Skeletal muscle satellite cell (primary cell): ENCODE measurements around the gene WNT5A.

ENCODE experiments used
- H3K27me3 ChIP-seq: 2 replicates; pipeline ENCODE4 v1.7.0; 2013; ENCODE audit warnings: low read length; ENCODE audit not compliant: control insufficient read depth, insufficient read depth
- H3K36me3 ChIP-seq: 2 replicates; pipeline ENCODE4 v1.7.0; 2013; ENCODE audit warnings: mild to moderate bottlenecking, control low read depth, low read length; ENCODE audit not compliant: insufficient read depth
- H3K4me1 ChIP-seq: 2 replicates; pipeline ENCODE4 v1.7.0; 2013; ENCODE audit warnings: low read length; ENCODE audit not compliant: control insufficient read depth, insufficient read depth
- H3K4me2 ChIP-seq: 2 replicates; pipeline ENCODE4 v1.7.0; 2013; ENCODE audit warnings: mild to moderate bottlenecking, low read length
- H3K4me3 ChIP-seq: 2 replicates; pipeline ENCODE4 v1.7.0; 2013; ENCODE audit warnings: low read length
- H3K9ac ChIP-seq: 2 replicates; pipeline ENCODE4 v1.7.0; 2013; ENCODE audit warnings: mild to moderate bottlenecking, low read depth, low read length, moderate library complexity
- H3K9me3 ChIP-seq: replicated peaks from 2 replicates; pipeline ENCODE4 v1.7.0; 2013; ENCODE audit warnings: mild to moderate bottlenecking, control low read depth, low read length

Gene WNT5A

DNA sequence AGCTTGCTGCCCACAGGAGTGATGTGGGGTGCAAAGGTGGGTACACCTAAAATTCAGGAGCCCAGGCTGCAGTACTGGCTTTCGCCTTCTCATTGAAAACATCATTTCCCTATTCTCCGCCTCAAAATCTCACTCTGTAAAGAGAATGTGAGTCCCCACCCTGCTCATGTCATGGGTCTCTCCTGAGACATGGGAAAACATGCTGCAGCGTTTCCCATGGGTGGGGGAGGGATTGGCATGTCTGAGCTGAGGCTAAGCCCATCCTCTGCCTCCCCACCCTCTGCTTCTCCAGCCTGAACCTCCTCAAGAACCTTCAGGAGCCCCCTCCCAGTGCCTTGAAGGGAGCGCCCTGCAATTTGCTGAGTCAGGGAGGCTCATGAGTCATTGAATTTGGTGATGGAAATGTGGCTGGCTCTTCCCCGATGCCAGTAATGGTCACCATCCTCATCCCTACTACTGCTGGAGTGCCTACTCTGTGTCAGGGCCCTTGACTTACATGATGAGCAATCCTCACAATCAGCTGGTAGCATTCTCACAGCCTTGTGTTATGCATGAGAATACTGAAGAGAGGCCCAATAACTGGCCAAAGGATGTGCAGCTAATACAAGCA, 28.8 kb downstream of the WNT5A start:
- Histone ChIP-seq H3K4me1 (peaks cover 33% of the 10 kb centered on the region), H3K9me3 (no peaks in the 10 kb centered on the region), H3K9ac (no peak overlapping the region), H3K36me3 (no peaks in the 10 kb centered on the region), H3K4me2 (no peak overlapping the region), H3K27me3 (no peaks in the 10 kb centered on the region), H3K4me3 (no peak overlapping the region)

- Histone ChIP-seq H3K4me2 (peak overlapping the region; percentile 4), H3K36me3 (no peaks in the 10 kb centered on the region), H3K4me3 (no peak overlapping the region), H3K27me3 (no peaks in the 10 kb centered on the region), H3K4me1 (peaks cover 25% of the 10 kb centered on the region), H3K9ac (no peak overlapping the region), H3K9me3 (no peaks in the 10 kb centered on the region)
Measured at GRCh38 chr3:55455915-55456314, 31.2 kb downstream of the WNT5A start.

DNA sequence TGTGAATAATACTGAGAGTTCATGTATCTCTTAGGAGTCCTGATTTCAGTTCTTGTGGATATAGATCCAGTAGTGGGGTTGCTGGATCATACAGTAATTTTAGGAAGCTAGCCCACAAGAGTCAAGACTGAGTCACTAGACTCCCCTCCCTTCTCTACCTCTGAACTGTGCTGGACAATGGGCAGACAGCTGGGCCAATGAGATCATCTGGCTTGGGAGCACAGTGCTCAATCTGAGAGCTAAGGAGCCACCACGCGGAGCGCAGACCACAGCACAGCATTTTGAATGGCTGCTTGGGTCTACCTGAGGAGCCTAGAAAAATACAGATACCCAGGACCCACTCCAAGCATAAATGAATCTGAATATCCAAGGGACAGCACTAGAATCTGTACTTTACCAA, 32.5 kb downstream of the WNT5A start:
- peak overlapping the region; percentile 56 for H3K4me2 ChIP-seq
- peak overlapping the region; percentile 41 for H3K9ac ChIP-seq
- H3K36me3 ChIP-seq = no peaks in the 10 kb centered on the region
- H3K27me3 ChIP-seq = no peaks in the 10 kb centered on the region
- no peaks in the 10 kb centered on the region for H3K9me3 ChIP-seq
- peaks cover 25% of the 10 kb centered on the region for H3K4me1 ChIP-seq
- peak overlapping the region; percentile 16 for H3K4me3 ChIP-seq

DNA sequence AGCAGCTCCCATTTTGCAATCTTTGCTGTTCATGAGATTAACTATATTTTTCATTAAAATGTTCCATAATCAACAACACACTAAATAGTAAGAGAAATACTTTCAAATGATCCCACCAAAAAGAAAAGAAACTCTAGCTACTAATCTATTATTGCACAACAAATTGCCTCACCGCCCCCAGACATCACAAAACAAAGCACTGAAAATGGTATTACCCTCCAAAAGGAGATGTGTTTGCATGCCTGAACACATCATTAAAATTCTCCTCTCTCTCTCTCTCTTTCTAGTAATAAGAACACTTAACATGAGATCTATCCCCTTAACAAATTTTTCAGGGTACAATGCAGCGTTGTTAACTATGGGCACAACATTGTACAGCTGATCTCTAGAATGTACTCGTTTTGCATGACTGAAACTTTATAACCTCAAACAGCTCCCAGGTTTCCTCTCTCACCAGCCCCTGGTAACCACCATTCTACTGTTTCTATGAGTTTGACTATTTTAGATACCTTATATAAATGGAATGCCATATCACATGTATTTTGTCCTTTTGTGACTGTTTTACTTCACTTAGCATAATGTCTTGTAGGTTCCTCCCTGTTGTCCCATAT, 33.1 kb downstream of the WNT5A start:
- Histone ChIP-seq H3K4me1 (peaks cover 25% of the 10 kb centered on the region), H3K9me3 (no peaks in the 10 kb centered on the region), H3K27me3 (no peaks in the 10 kb centered on the region), H3K4me2 (no peak overlapping the region), H3K9ac (peak overlapping the region; percentile 15), H3K4me3 (no peak overlapping the region), H3K36me3 (no peaks in the 10 kb centered on the region)

- Histone ChIP-seq H3K4me2 (no peak overlapping the region), H3K27me3 (no peaks in the 10 kb centered on the region), H3K9ac (no peak overlapping the region), H3K4me3 (no peak overlapping the region), H3K36me3 (no peaks in the 10 kb centered on the region), H3K9me3 (no peaks in the 10 kb centered on the region), H3K4me1 (peaks cover 19% of the 10 kb centered on the region)
Measured at GRCh38 chr3:55452886-55453285, 34.2 kb downstream of the WNT5A start.

DNA sequence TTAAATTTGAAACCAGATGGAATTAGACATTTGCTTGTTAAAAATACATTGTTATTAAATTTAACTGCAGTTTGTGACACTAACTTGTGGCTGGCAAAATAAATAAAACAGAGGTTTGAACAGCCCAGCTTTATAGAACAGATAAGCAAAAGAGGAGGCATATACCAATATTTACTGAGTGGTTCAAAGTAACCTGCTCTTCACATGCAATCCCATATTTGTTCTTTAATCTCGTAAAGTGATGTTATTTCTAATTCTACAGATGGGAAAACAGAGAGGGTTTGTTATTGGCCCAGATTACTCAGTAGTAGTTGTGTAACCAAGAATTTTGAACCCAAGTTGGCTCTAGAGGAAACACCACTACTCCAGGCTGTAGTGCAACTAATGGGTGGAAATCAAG, 37.6 kb downstream of the WNT5A start:
- Histone ChIP-seq H3K9me3 (no peaks in the 10 kb centered on the region), H3K9ac (no peak overlapping the region), H3K4me2 (no peak overlapping the region), H3K4me3 (no peak overlapping the region), H3K36me3 (no peaks in the 10 kb centered on the region), H3K4me1 (peaks cover 9% of the 10 kb centered on the region), H3K27me3 (no peaks in the 10 kb centered on the region)

- Histone ChIP-seq H3K27me3 (no peaks in the 10 kb centered on the region), H3K4me2 (no peak overlapping the region), H3K9ac (no peak overlapping the region), H3K4me1 (no peaks in the 10 kb centered on the region), H3K9me3 (no peaks in the 10 kb centered on the region), H3K4me3 (no peak overlapping the region), H3K36me3 (no peaks in the 10 kb centered on the region)
Measured at GRCh38 chr3:55446850-55447249, 40.3 kb downstream of the WNT5A start.

DNA sequence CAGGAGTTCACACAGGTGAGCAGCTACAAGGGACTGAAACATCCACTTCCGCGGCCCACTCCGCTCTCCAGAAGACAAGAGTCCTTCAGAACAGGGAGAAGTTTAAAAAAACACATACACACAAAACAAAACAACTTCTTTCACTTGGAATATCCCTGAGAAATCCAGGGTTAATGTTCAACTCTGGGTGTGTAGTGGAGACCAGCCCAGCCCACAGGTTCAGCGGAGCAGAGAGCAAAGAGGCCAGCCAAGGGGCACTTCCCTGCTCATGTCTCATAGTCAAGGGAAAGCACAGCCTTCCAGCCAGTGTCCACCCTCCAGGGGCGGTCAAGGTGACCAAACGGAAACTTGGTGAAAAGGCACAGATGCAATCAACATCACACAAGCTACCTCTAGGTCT, 41.6 kb downstream of the WNT5A start:
- Histone ChIP-seq H3K9me3 (no peaks in the 10 kb centered on the region), H3K4me2 (no peak overlapping the region), H3K36me3 (no peaks in the 10 kb centered on the region), H3K4me1 (no peaks in the 10 kb centered on the region), H3K4me3 (no peak overlapping the region), H3K27me3 (no peaks in the 10 kb centered on the region), H3K9ac (no peak overlapping the region)

GRCh38 chr3:55443346-55443745, 43.8 kb downstream of the WNT5A start:
- Histone ChIP-seq H3K27me3 (no peaks in the 10 kb centered on the region), H3K4me3 (no peak overlapping the region), H3K4me1 (no peaks in the 10 kb centered on the region), H3K36me3 (no peaks in the 10 kb centered on the region), H3K9ac (no peak overlapping the region), H3K4me2 (no peak overlapping the region), H3K9me3 (no peaks in the 10 kb centered on the region)

GRCh38 chr3:55442861-55443260, 44.2 kb downstream of the WNT5A start:
- no peak overlapping the region for H3K9ac ChIP-seq
- no peaks in the 10 kb centered on the region for H3K36me3 ChIP-seq
- H3K4me3 ChIP-seq = no peak overlapping the region
- no peaks in the 10 kb centered on the region for H3K9me3 ChIP-seq
- no peak overlapping the region for H3K4me2 ChIP-seq
- no peaks in the 10 kb centered on the region for H3K4me1 ChIP-seq
- H3K27me3 ChIP-seq = no peaks in the 10 kb centered on the region

DNA sequence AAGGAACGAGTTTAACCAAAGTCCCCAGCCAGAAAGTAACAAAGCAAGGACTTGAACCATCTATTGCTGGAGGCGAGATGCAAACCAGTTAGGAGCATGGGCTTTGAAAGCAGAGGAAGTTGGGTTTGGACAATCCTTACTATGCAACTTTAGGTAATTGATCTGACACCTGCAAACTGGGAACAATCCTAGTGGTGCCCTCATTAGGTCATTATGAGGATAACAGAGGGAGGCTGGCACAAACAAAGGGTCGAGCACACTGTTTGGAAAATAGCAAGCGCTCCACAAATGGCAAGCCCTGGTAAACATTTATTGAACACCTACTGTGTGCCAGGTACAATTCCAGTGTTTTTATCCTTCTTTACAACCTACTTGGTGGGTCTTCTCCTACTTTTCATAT, 45.6 kb downstream of the WNT5A start:
- Histone ChIP-seq H3K27me3 (no peaks in the 10 kb centered on the region), H3K4me1 (no peaks in the 10 kb centered on the region), H3K4me3 (no peak overlapping the region), H3K4me2 (no peak overlapping the region), H3K9ac (no peak overlapping the region), H3K36me3 (no peaks in the 10 kb centered on the region), H3K9me3 (no peaks in the 10 kb centered on the region)

GRCh38 chr3:55440104-55440708, 46.9 kb downstream of the WNT5A start:
- Histone ChIP-seq H3K4me2 (no peak overlapping the region), H3K4me3 (no peak overlapping the region), H3K27me3 (no peaks in the 10 kb centered on the region), H3K9ac (no peak overlapping the region), H3K4me1 (no peaks in the 10 kb centered on the region), H3K36me3 (no peaks in the 10 kb centered on the region), H3K9me3 (no peaks in the 10 kb centered on the region)
